Mucosa of stomach (tissue), 1 donor: ENCODE data around the gene DLX3.

Experiments used
- H3K27me3 ChIP-seq: one replicate; pipeline ENCODE4 v1.7.0; 2013; ENCODE audit warnings: mild to moderate bottlenecking, low read length; ENCODE audit not compliant: control insufficient read depth, insufficient read depth
- H3K36me3 ChIP-seq: one replicate; pipeline ENCODE4 v1.7.0; 2013; ENCODE audit warnings: low read length; ENCODE audit not compliant: control insufficient read depth, insufficient read depth
- H3K4me1 ChIP-seq: one replicate; pipeline ENCODE4 v1.7.0; 2013; ENCODE audit warnings: mild to moderate bottlenecking, low read length; ENCODE audit not compliant: control insufficient read depth, insufficient read depth
- H3K4me3 ChIP-seq: one replicate; pipeline ENCODE4 v1.7.0; 2013; ENCODE audit warnings: low read length
- H3K9ac ChIP-seq: one replicate; pipeline ENCODE4 v1.7.0; 2013; ENCODE audit warnings: mild to moderate bottlenecking, low read length, moderate library complexity
- H3K9me3 ChIP-seq: one replicate; pipeline ENCODE4 v1.7.0; 2013; ENCODE audit warnings: mild to moderate bottlenecking, low read length, moderate library complexity; ENCODE audit not compliant: control insufficient read depth
- donor health status: Pancreatic carcinoma.

DLX3 gene

DNA sequence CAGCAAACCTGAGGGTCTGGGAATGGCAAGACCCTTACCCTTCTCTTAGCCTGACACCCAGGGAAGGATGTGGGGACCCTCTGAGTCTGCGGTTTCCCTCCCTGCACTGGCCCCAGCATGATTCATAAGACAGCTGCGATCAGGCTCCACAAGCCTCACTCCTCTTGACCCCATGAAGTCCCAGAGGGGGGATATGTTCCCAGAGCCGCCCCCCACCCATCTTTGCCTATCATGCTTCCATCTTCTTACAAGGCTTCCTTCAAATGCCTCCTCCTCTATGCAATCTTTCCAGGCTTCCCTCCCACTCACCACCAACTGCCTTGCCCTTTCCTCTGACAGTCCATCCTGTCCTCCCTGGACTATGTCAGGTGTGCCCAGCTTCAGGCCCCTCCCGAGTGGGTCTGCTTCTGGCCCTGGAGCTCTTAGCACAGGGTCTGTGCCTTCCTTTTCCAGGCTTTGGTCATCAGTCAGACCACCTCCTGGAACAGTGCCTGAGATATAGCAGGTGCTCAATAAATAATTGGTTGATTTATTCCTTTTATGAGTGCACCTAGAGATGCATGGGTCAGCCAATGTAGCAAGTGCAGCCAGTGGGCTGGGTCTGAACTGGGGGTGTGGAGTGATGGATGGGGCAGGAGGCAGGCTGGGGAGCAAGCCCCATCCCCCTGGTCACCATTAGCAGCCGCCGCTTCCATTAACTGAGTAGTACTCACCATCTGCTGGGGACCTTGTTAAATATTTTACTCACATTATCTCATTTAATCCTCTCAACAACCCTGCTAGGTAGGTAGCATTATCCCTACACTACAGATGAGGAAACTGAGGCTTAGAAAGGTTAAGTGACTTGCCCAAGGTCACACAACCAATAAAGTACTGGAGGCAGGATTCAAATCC, 8.4 kb downstream of the DLX3 start:
- Histone ChIP-seq H3K27me3 (peaks cover 64% of the 10 kb centered on the region), H3K4me3 (no peak overlapping the region), H3K9me3 (no peaks in the 10 kb centered on the region), H3K36me3 (no peaks in the 10 kb centered on the region), H3K9ac (no peak overlapping the region), H3K4me1 (no peaks in the 10 kb centered on the region)

DNA sequence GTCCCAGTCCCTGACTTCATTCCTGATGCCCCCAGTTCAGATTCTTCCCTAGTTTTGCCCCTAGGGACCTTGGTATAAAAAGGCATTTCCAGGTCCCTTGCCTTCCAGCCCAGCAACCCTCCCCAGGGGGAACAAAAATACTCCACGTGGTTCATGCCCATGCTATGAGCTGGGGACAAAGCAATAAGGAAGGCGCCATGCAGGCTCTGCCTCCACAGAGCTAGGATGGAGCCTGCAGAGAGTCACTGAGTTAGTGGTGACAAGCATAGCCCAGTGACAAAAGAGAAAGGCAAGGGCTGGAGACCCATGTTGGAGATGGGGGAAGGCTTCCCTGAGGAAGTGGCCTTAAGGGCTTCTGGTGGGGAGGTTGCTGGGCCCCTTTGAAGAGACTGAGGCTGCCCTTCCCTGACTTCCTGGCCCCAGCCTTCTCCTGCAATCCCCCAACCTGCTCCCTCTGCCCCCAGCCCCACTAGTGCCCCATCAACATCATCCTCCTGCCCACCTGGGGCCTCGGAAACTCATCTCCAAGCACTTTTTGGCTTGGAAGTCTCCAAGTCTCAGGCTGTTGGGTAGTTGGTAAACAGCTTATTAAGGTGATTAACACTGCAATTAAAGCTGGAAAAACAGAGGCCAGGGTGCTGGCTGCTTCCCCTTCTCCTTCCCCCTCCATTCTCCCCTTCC, 9.6 kb downstream of the DLX3 start:
- Histone ChIP-seq H3K4me1 (no peaks in the 10 kb centered on the region), H3K36me3 (no peaks in the 10 kb centered on the region), H3K27me3 (peaks cover 63% of the 10 kb centered on the region), H3K9me3 (no peaks in the 10 kb centered on the region), H3K4me3 (no peak overlapping the region), H3K9ac (no peak overlapping the region)

- Histone ChIP-seq H3K36me3 (no peaks in the 10 kb centered on the region), H3K4me3 (no peak overlapping the region), H3K4me1 (no peaks in the 10 kb centered on the region), H3K27me3 (peaks cover 68% of the 10 kb centered on the region), H3K9ac (no peak overlapping the region), H3K9me3 (no peaks in the 10 kb centered on the region)
These were observed 10.2 kb downstream of the DLX3 start for GRCh38 chr17:49984776-49985175.

DNA sequence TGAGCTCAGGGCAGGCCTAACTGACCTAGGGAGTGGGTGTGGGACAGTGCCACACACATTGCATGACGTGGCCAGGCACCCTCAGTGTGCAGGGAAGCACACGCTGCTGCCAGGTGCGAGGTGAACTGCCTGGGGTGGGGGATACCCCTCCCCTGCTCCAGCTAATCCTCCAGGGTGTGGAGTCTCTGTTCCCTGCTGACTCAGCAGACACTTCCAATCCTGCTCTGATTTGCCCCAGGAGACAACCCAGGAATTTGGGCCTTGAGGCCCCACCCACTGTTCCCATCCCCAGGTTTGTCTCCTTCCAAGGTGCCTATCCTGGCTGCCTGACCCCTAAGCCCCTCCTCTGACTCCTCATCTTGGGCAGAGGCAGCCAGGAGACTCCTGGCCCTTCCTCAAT, 10.7 kb downstream of the DLX3 start:
- Histone ChIP-seq H3K4me3 (no peak overlapping the region), H3K9me3 (no peaks in the 10 kb centered on the region), H3K9ac (no peak overlapping the region), H3K27me3 (peaks cover 68% of the 10 kb centered on the region), H3K4me1 (no peaks in the 10 kb centered on the region), H3K36me3 (no peaks in the 10 kb centered on the region)

DNA sequence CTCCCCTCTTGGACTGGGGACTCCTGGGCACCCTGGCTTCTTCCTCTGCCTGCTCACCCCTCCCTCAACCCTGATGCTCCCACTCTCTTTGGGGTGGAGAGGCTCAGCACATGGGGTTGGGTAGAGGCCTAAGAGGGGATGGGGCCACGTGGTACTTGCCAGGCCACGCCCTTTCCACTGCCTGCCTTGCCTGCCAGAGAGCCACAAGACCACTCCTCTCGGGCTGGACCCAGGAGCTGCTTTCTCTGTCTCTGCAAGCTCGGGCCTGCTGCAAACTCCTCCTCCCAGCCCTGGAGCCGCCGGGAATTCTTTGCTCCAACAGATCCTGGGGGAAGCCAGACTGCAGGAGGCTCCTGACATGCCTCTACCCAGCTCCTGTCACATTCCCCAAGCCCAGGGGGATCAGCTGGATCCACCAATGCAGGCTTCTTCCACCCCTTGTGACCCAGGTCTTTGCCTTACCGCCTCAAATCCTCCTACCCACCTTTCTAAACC, 14.3 kb downstream of the DLX3 start:
- H3K27me3 ChIP-seq: peaks cover 57% of the 10 kb centered on the region
- no peaks in the 10 kb centered on the region for H3K4me1 ChIP-seq
- no peaks in the 10 kb centered on the region for H3K9me3 ChIP-seq
- H3K4me3 ChIP-seq: no peak overlapping the region
- no peak overlapping the region for H3K9ac ChIP-seq
- no peaks in the 10 kb centered on the region for H3K36me3 ChIP-seq

- no peaks in the 10 kb centered on the region for H3K36me3 ChIP-seq
- no peak overlapping the region for H3K9ac ChIP-seq
- peaks cover 57% of the 10 kb centered on the region for H3K27me3 ChIP-seq
- no peaks in the 10 kb centered on the region for H3K9me3 ChIP-seq
- no peak overlapping the region for H3K4me3 ChIP-seq
- H3K4me1 ChIP-seq: no peaks in the 10 kb centered on the region
These were observed 15.1 kb downstream of the DLX3 start for GRCh38 chr17:49979748-49980479.

DNA sequence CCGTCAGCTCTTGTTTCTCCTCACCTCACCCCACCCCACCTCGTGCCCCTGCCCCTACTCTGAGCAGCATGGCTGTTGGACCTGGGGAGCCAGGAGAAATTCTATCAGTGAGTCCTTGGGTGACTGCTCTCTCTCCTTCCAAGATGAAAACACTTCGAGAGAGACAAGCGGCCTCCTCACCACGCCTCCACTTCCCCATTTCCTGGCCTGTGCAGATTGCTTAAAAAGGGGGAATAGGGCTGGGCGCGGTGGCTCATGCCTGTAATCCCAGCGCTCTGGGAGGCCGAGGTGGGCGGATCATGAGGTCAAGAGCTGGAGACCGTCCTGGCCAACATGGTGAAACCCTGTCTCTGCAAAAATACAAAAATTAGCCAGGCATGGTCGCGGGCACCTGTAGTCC, 16.5 kb downstream of the DLX3 start:
- Histone ChIP-seq H3K9ac (no peak overlapping the region), H3K4me1 (no peaks in the 10 kb centered on the region), H3K4me3 (no peak overlapping the region), H3K36me3 (no peaks in the 10 kb centered on the region), H3K27me3 (peaks cover 67% of the 10 kb centered on the region), H3K9me3 (no peaks in the 10 kb centered on the region)

- no peak overlapping the region for H3K4me3 ChIP-seq
- H3K9me3 ChIP-seq: no peaks in the 10 kb centered on the region
- H3K9ac ChIP-seq: no peak overlapping the region
- H3K4me1 ChIP-seq: peaks cover under 1% of the 10 kb centered on the region
- H3K36me3 ChIP-seq: no peaks in the 10 kb centered on the region
- peaks cover 74% of the 10 kb centered on the region for H3K27me3 ChIP-seq
These were observed 17.3 kb downstream of the DLX3 start for GRCh38 chr17:49977463-49978389.

DNA sequence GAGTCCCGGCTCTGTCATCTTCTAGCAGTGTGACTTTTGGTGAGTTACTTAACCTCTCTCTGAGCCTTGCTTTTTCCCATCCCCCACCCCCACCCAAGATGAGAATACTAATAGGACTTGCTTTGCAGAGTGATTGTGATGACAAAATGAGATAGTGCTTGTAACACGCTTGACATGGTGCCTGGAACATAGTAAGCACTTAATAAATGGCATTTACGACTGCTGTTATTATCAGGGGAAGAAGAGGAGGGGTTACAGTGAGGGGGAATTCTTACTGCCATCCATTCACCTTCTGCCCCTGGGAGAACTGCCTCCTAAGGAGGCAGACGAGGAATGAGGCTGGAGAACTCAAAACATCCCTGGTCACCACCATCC, 18.2 kb downstream of the DLX3 start:
- H3K27me3 ChIP-seq: peaks cover 78% of the 10 kb centered on the region
- H3K9me3 ChIP-seq: no peaks in the 10 kb centered on the region
- no peak overlapping the region for H3K4me3 ChIP-seq
- no peak overlapping the region for H3K9ac ChIP-seq
- H3K4me1 ChIP-seq: peaks cover 9% of the 10 kb centered on the region
- H3K36me3 ChIP-seq: no peaks in the 10 kb centered on the region

DNA sequence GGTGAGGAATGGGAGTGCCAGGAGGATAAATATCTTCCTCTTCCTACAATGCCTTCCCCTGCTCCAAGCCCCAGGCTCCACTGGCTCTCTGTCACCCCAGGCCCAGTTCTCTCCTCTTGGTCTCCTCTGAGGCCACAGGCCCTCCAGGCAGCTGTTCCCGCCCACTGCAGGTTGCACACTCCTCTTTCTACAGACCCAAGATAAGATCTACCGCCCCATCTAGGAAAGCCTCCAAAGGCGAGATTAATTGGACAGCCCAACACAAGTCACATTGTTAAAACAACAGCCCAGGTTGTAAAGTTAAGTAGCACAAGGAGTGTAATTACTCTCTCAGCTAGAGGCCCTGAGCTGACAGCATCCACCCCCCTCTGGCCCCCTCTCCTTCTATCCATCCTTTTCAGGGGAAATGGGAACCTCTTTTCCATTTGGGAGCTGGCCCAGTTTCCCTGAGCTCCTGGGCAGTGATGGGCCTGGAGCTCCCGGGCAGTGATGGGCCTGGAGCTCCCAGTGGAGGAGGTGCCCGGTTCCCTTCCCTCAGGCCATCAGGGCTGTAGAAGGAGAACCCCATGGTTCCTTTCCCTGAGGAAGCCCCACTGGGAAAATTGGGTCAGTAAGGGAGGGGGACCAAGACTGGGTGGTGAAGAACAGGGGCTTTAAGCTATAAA, 18.7 kb downstream of the DLX3 start:
- Histone ChIP-seq H3K36me3 (no peaks in the 10 kb centered on the region), H3K9me3 (no peaks in the 10 kb centered on the region), H3K9ac (no peak overlapping the region), H3K4me1 (peaks cover 9% of the 10 kb centered on the region), H3K4me3 (no peak overlapping the region), H3K27me3 (peaks cover 80% of the 10 kb centered on the region)

GRCh38 chr17:49975531-49975930, 19.5 kb downstream of the DLX3 start:
- no peak overlapping the region for H3K4me3 ChIP-seq
- peaks cover 80% of the 10 kb centered on the region for H3K27me3 ChIP-seq
- H3K9me3 ChIP-seq: no peaks in the 10 kb centered on the region
- H3K4me1 ChIP-seq: peaks cover 9% of the 10 kb centered on the region
- no peaks in the 10 kb centered on the region for H3K36me3 ChIP-seq
- H3K9ac ChIP-seq: no peak overlapping the region
